Endodermal cell (in vitro differentiated cells): ENCODE data around the gene TUBA4A. TPM values are rescaled to one million over a fixed set of nuclear protein-coding genes. Genes with fewer than 3 reads are reported as not detected.

Experiments used
- DNase-seq: peaks from one replicate; pipeline ENCODE4 v3.0.0-alpha.2; 2017
- H3K27ac ChIP-seq: 2 replicates; pipeline ENCODE4 v1.5.1; 2013; ENCODE audit warnings: mild to moderate bottlenecking, low read depth, low read length, moderate library complexity
- H3K27me3 ChIP-seq: 2 replicates; pipeline ENCODE4 v1.6.1; 2013; ENCODE audit warnings: mild to moderate bottlenecking, low read length, moderate library complexity; ENCODE audit not compliant: insufficient read depth, control insufficient read depth, poor library complexity, severe bottlenecking
- H3K36me3 ChIP-seq: 2 replicates; pipeline ENCODE4 v1.7.0; 2013; ENCODE audit warnings: mild to moderate bottlenecking, low read length, moderate library complexity; ENCODE audit not compliant: control insufficient read depth, insufficient read depth
- H3K4me1 ChIP-seq: one replicate; pipeline ENCODE4 v1.7.0; 2013; ENCODE audit warnings: low read length; ENCODE audit not compliant: control insufficient read depth, insufficient read depth
- H3K4me3 ChIP-seq: 2 replicates; pipeline ENCODE4 v1.5.1; 2013; ENCODE audit warnings: mild to moderate bottlenecking, low read length, moderate library complexity
- H3K9ac ChIP-seq: 2 replicates; pipeline ENCODE4 v1.6.1; 2013; ENCODE audit warnings: mild to moderate bottlenecking, low read length, moderate library complexity; ENCODE audit not compliant: poor library complexity, severe bottlenecking; ENCODE audit errors: extremely low read depth
- H3K9me3 ChIP-seq: 2 replicates; pipeline ENCODE4 v1.6.1; 2013; ENCODE audit warnings: mild to moderate bottlenecking, low read length, moderate library complexity; ENCODE audit not compliant: control insufficient read depth
- H3K27ac Mint-ChIP-seq: 2 replicates; pipeline ENCODE4 v1.8.0; 2020; ENCODE audit warnings: mixed read lengths
- H3K27me3 Mint-ChIP-seq: 2 replicates; pipeline ENCODE4 v1.8.0; 2021; ENCODE audit warnings: mild to moderate bottlenecking, mixed read lengths; ENCODE audit not compliant: insufficient read depth
- H3K36me3 Mint-ChIP-seq: 2 replicates; pipeline ENCODE4 v1.8.0; 2020; ENCODE audit warnings: low read depth, mixed read lengths
- H3K4me1 Mint-ChIP-seq: 2 replicates; pipeline ENCODE4 v1.8.0; 2020; ENCODE audit warnings: mixed read lengths
- H3K4me3 Mint-ChIP-seq: 2 replicates; pipeline ENCODE4 v1.8.0; 2020; ENCODE audit warnings: mild to moderate bottlenecking, moderate library complexity, mixed read lengths
- H3K9me3 Mint-ChIP-seq: 2 replicates; pipeline ENCODE4 v1.8.0; 2020; ENCODE audit warnings: mild to moderate bottlenecking, mixed read lengths
- WGBS, 2 experiments: methylation state at CpG; one replicate each; pipeline versions ENCODE4 v1.1.5 to v1.1.7; 2013; ENCODE audit warnings: missing lambda C conversion rate in 2 of 2, mixed read lengths in 1 of 2; ENCODE audit not compliant: insufficient coverage in 1 of 2, insufficient read length in 1 of 2; 5-methylcytosine and 5-hydroxymethylcytosine counted together
- total RNA-seq, 2 donors: library from RNA; stranded (reverse); fragmentation: NEBNext Ultra II Directional in 1 of 2; extraction: Animal tissue kit (Norgen Biotek cat#: 25700) in 1 of 2; gene quantifications; 2 replicates in 1 of 2; 3 replicates in 1 of 2; pipeline ENCODE4 v1.2.1, GENCODE V29; 2021
- TF ChIP-seq, protein P1 (sequence below): fragments of 200-600 bp; sonication (generic); conservative IDR thresholded peaks from 2 replicates; pipeline ENCODE4 v1.5.0; 2021; ENCODE audit warnings: antibody characterized with exemption, mild to moderate bottlenecking

Gene TUBA4A
- total RNA-seq, 2 donors from 2014 or later, result 4.0 to 9.5 TPM

DNA sequence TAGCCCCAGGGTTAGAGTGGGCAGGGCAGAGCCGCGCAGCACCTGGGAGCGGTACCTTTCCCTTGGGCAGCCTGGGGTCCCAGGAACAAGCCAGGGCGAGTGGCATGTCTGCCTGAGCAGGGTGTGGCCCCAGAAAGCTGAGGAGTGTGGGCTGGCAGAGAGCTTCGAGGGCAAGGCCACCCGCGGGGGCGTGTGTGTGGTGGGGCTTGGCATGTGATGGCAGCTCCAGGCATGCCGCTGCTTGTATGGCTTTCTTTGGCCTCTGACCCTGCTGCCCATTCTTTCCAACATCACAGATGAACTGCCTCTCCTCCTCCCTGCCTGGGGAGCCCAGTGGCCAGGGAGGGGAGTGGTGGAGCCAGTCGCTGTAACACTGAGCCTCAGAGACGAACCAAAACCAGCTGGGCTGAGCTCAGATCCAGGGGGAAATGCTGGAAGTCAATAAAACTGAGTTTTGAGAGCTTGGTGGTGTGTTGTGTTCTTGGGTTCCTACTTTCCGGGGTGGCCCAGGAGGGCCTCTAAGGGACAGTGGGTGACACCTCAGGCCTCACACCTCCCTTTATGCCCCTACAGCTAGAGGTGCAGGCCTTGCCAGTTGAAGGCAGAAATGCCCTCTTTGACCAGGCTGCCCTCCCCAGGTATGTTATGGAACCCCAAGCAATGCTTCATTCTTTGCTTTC, 32.9 kb upstream of the TUBA4A start:
- Mint-ChIP-seq H3K36me3 (peaks cover 18% of the 10 kb centered on the region), H3K27ac (peak overlapping the region; percentile 70), H3K27me3 (peaks cover 13% of the 10 kb centered on the region), H3K9me3 (no peaks in the 10 kb centered on the region), H3K4me1 (peaks cover 3% of the 10 kb centered on the region), H3K4me3 (no peak overlapping the region)
- no peaks in the 10 kb centered on the region for H3K9me3 ChIP-seq
- TF ChIP-seq, protein P1, sequence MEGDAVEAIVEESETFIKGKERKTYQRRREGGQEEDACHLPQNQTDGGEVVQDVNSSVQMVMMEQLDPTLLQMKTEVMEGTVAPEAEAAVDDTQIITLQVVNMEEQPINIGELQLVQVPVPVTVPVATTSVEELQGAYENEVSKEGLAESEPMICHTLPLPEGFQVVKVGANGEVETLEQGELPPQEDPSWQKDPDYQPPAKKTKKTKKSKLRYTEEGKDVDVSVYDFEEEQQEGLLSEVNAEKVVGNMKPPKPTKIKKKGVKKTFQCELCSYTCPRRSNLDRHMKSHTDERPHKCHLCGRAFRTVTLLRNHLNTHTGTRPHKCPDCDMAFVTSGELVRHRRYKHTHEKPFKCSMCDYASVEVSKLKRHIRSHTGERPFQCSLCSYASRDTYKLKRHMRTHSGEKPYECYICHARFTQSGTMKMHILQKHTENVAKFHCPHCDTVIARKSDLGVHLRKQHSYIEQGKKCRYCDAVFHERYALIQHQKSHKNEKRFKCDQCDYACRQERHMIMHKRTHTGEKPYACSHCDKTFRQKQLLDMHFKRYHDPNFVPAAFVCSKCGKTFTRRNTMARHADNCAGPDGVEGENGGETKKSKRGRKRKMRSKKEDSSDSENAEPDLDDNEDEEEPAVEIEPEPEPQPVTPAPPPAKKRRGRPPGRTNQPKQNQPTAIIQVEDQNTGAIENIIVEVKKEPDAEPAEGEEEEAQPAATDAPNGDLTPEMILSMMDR, result no peak
- 83 to 96% methylated on average over 1 to 12 of the region's 12 CpGs for WGBS, 2 experiments
- H3K27ac ChIP-seq, result no peak overlapping the region
- no peak overlapping the region for H3K4me3 ChIP-seq
- no peak for DNase-seq
- H3K27me3 ChIP-seq, result no peaks in the 10 kb centered on the region
- H3K36me3 ChIP-seq, result peaks cover 30% of the 10 kb centered on the region
- H3K4me1 ChIP-seq, result no peaks in the 10 kb centered on the region
- no peak overlapping the region for H3K9ac ChIP-seq

DNA sequence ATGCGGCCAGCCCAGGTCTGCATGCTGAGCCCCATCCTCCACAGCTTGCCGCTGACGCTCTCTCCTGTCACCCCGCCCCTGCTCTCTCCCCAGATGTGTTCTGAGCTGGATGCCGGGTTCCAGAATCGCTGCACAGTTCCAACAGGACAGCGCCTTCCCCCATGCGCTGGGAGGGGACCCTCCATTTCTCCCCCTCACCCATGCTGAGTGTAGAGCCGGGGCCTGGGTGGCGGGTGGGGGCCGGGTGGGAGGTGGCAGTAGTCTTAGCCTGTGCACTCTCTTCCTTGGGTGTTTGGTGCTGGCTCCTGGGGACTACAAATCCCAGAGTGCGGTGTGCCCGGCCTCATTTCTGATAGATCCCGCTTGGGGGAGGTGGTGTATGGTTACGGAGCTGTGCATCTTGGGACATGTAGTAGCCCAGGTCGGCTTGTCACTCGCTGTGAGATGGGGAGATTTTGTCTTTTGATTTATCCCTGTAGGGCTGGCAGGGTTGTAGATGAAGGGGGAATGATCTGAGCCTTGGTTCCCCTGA, 32.2 kb upstream of the TUBA4A start:
- peaks cover 33% of the 10 kb centered on the region for H3K36me3 ChIP-seq
- peak; percentile 91 for DNase-seq
- Mint-ChIP-seq H3K27me3 (peaks cover 7% of the 10 kb centered on the region), H3K4me3 (no peak overlapping the region), H3K36me3 (peaks cover 25% of the 10 kb centered on the region), H3K27ac (peak overlapping the region; percentile 70), H3K4me1 (peaks cover 9% of the 10 kb centered on the region), H3K9me3 (no peaks in the 10 kb centered on the region)
- no peak overlapping the region for H3K9ac ChIP-seq
- H3K9me3 ChIP-seq, result no peaks in the 10 kb centered on the region
- TF ChIP-seq, protein P1, result no peak
- H3K27me3 ChIP-seq, result no peaks in the 10 kb centered on the region
- no peak overlapping the region for H3K4me3 ChIP-seq
- WGBS, 2 experiments, result 74 to 78% methylated on average over 5 to 17 of the region's 17 CpGs
- peaks cover 1% of the 10 kb centered on the region for H3K4me1 ChIP-seq
- H3K27ac ChIP-seq, result no peak overlapping the region

DNA sequence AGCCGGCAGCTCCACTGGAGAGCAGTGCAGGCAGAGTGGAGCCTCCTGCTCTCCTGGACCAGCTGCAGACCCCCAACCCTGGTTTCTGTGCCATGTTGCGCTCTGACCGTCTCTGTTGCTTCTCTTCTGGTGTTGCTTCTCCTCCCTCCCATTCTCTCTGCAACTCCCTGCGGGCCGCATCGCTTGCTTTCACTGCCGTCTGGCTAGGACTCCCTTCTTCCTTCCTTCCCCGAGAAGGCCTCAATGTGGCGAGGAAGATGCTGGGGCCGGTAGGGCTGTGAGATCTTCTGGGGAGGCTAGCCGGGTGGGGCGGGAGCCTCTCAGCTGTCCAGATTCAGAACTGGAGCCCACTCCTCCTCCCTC, 31.6 kb upstream of the TUBA4A start:
- Histone ChIP-seq H3K27ac (no peak overlapping the region), H3K4me3 (no peak overlapping the region), H3K4me1 (peaks cover 8% of the 10 kb centered on the region), H3K27me3 (no peaks in the 10 kb centered on the region), H3K36me3 (peaks cover 39% of the 10 kb centered on the region), H3K9me3 (no peaks in the 10 kb centered on the region), H3K9ac (no peak overlapping the region)
- no peak for DNase-seq
- Mint-ChIP-seq H3K4me3 (no peak overlapping the region), H3K4me1 (peaks cover 16% of the 10 kb centered on the region), H3K9me3 (no peaks in the 10 kb centered on the region), H3K27me3 (peaks cover 2% of the 10 kb centered on the region), H3K36me3 (peaks cover 25% of the 10 kb centered on the region), H3K27ac (no peak overlapping the region)
- 95 to 97% methylated on average over 4 to 12 of the region's 12 CpGs for WGBS, 2 experiments
- TF ChIP-seq, protein P1, result no peak
